ENCODE data around the gene SHB. TPM values are rescaled to one million over a fixed set of nuclear protein-coding genes. Genes with fewer than 3 reads are reported as not detected.

Gene SHB
- total RNA-seq, 1 experiment from 2014 or later = 28.7 TPM

- TF ChIP-seq SP1 (IDR thresholded peaks at IDR 0.05; ENCODE audit: low read depth) (no peak), ATF3 (IDR thresholded peaks at IDR 0.05) (no peak), ZBTB33 (IDR thresholded peaks at IDR 0.05; ENCODE audit: extremely low read depth, insufficient replicate concordance, low read length) (no peak), SIN3A (IDR thresholded peaks at IDR 0.05; ENCODE audit: low read depth) (no peak), EZH2phosphoT487 (IDR thresholded peaks at IDR 0.05; ENCODE audit: borderline replicate concordance) (no peak), CTCF (IDR thresholded peaks at IDR 0.05 in 2 of 3, conservative IDR thresholded peaks at IDR 0.05 in 1 of 3; ENCODE audit: borderline replicate concordance in 1 of 3, insufficient read depth in 1 of 3, low read depth in 2 of 3, low read length in 2 of 3) (no peak), EGR1 (IDR thresholded peaks at IDR 0.05; ENCODE audit: low read depth) (no peak), FOSL1 (IDR thresholded peaks at IDR 0.05; ENCODE audit: low read depth) (no peak), ZFX (IDR thresholded peaks at IDR 0.05) (no peak), CBX3 (IDR thresholded peaks at IDR 0.05; ENCODE audit: low read depth) (no peak), POLR2A (IDR thresholded peaks at IDR 0.05; ENCODE audit: borderline replicate concordance, extremely low read depth, insufficient read depth, insufficient read length) (no peak)
- ChIA-PET CTCF (no interaction called here), POLR2A (no interaction called here), RAD21 (ENCODE audit: low non-redundant PET in 1 of 2, low total read pairs in 2 of 2, uncharacterized antibody in 2 of 2, unreplicated experiment in 2 of 2) (no interaction called here)
- H4K20me1 ChIP-seq (ENCODE audit: insufficient read depth) = no peaks in the 10 kb centered on the region; the same call in 1 of the 2 replicates
- H2AFZ ChIP-seq (ENCODE audit: low read depth, low read length, poor library complexity, severe bottlenecking) = no peak overlapping the region
- H3K27me3 ChIP-seq (ENCODE audit: insufficient read depth, low read length) = no peaks in the 10 kb centered on the region
- H3K27ac ChIP-seq (ENCODE audit: low read depth, low read length) = no peak overlapping the region
- no peaks in the 10 kb centered on the region for H3K9me2 ChIP-seq (ENCODE audit: insufficient read depth)
- ATAC-seq = no peak
- intact Hi-C loops (cut with micrococcal nuclease) = no loop called here
- H3K9ac ChIP-seq (ENCODE audit: low read length) = no peak overlapping the region
- peaks cover 77% of the 10 kb centered on the region for H3K79me2 ChIP-seq (ENCODE audit: insufficient read depth, low read length)
- no TSS peak for BruUV-seq (replicated peaks)
- no peak overlapping the region for H3K4me2 ChIP-seq (ENCODE audit: low read length)
- DNase-seq (ENCODE audit: low read depth, low spot score) = no peak
- peaks cover 53 to 81% of the 10 kb centered on the region in 2 experiments for H3K4me1 ChIP-seq (ENCODE audit: control insufficient read depth in 1 of 2, insufficient read depth in 2 of 2, low read length in 2 of 2)
- no peaks in the 10 kb centered on the region for H3K36me3 ChIP-seq (ENCODE audit: control insufficient read depth in 1 of 2, insufficient read depth in 2 of 2, low read length in 2 of 2)
- no peaks in the 10 kb centered on the region for H3K9me3 ChIP-seq (ENCODE audit: control insufficient read depth in 1 of 2, insufficient read depth in 1 of 2, low read depth in 1 of 2, low read length in 2 of 2)
- H3K4me3 ChIP-seq (replicated peaks in 1 of 2; ENCODE audit: low read depth in 1 of 2, low read length in 2 of 2) = no peak overlapping the region
These were observed 64.8 kb downstream of the SHB start for GRCh38 chr9:38003946-38004808.
